Endothelial cell (in vitro differentiated cells): ENCODE data around the gene PHLPP2. TPM values are rescaled to one million over a fixed set of nuclear protein-coding genes. Genes with fewer than 3 reads are reported as not detected.

Experiments used
- DNase-seq: peaks from one replicate; pipeline ENCODE4 v3.0.0; 2021; ENCODE audit warnings: low spot score
- H3K27ac Mint-ChIP-seq: one replicate; pipeline ENCODE4 v1.8.0; 2021; ENCODE audit warnings: mixed read lengths, inconsistent platforms; ENCODE audit not compliant: unreplicated experiment
- H3K27me3 Mint-ChIP-seq: one replicate; pipeline ENCODE4 v1.8.0; 2021; ENCODE audit warnings: mild to moderate bottlenecking, moderate library complexity, mixed read lengths, inconsistent platforms; ENCODE audit not compliant: unreplicated experiment
- H3K36me3 Mint-ChIP-seq: one replicate; pipeline ENCODE4 v1.8.0; 2021; ENCODE audit warnings: mild to moderate bottlenecking, low read depth, mixed read lengths, inconsistent platforms; ENCODE audit not compliant: unreplicated experiment
- H3K4me1 Mint-ChIP-seq: one replicate; pipeline ENCODE4 v1.8.0; 2021; ENCODE audit warnings: mild to moderate bottlenecking, mixed read lengths, inconsistent platforms; ENCODE audit not compliant: unreplicated experiment
- H3K4me3 Mint-ChIP-seq: one replicate; pipeline ENCODE4 v1.8.0; 2021; ENCODE audit warnings: mild to moderate bottlenecking, mixed read lengths, inconsistent platforms; ENCODE audit not compliant: unreplicated experiment
- H3K9me3 Mint-ChIP-seq: one replicate; pipeline ENCODE4 v1.8.0; 2021; ENCODE audit warnings: mixed read lengths, inconsistent platforms; ENCODE audit not compliant: unreplicated experiment
- CTCF ChIP-seq: fragments of 200-600 bp; sonication (generic); IDR thresholded peaks from one replicate; pipeline ENCODE4 v1.5.0; 2021; ENCODE audit warnings: antibody characterized with exemption; ENCODE audit not compliant: unreplicated experiment
- total RNA-seq: library from RNA; stranded (reverse); fragmentation: NEBNext Ultra II Directional; extraction: Animal tissue kit (Norgen Biotek cat#: 25700); gene quantifications from one replicate; pipeline ENCODE4 v1.2.1, GENCODE V29; 2021; ENCODE audit not compliant: unreplicated experiment

The PHLPP2 gene
- total RNA-seq, 1 donor from 2014 or later, result 7.3 TPM

DNA sequence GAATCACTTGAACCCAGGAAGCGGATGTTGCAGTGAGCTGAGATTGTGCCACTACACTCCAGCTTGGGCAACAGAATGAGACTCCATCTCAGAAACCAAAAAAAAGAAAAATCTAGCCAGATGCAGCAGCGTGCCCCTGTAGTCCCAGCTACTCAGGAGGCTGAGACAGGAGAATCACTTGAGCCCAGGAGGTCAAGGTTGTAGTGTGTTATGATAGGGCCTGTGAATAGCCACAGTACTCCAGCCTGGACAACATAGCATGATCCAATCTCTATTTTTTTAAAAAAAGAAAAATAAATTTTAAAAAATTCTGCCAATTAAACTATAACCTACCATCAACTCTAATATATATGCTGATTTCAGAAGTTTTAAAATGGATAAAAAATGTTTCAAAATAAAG is 15.8 kb downstream of the PHLPP2 start:
- H3K4me1 Mint-ChIP-seq, result peaks cover 16% of the 10 kb centered on the region
- no peak overlapping the region for H3K4me3 Mint-ChIP-seq
- no peak for TF ChIP-seq CTCF
- no peaks in the 10 kb centered on the region for H3K9me3 Mint-ChIP-seq
- no peak for DNase-seq
- H3K27me3 Mint-ChIP-seq, result no peaks in the 10 kb centered on the region
- no peaks in the 10 kb centered on the region for H3K36me3 Mint-ChIP-seq
- no peak overlapping the region for H3K27ac Mint-ChIP-seq

GRCh38 chr16:71707199-71707598 is 17.3 kb downstream of the PHLPP2 start:
- no peak overlapping the region for H3K27ac Mint-ChIP-seq
- no peak overlapping the region for H3K4me3 Mint-ChIP-seq
- TF ChIP-seq CTCF, result no peak
- H3K4me1 Mint-ChIP-seq, result peaks cover 16% of the 10 kb centered on the region
- no peaks in the 10 kb centered on the region for H3K36me3 Mint-ChIP-seq
- no peaks in the 10 kb centered on the region for H3K9me3 Mint-ChIP-seq
- no peak for DNase-seq
- no peaks in the 10 kb centered on the region for H3K27me3 Mint-ChIP-seq

GRCh38 chr16:71706046-71706445 is 18.5 kb downstream of the PHLPP2 start:
- TF ChIP-seq CTCF, result no peak
- Mint-ChIP-seq H3K27ac (no peak overlapping the region), H3K4me3 (no peak overlapping the region), H3K4me1 (peaks cover 10% of the 10 kb centered on the region), H3K36me3 (no peaks in the 10 kb centered on the region), H3K27me3 (no peaks in the 10 kb centered on the region), H3K9me3 (no peaks in the 10 kb centered on the region)
- DNase-seq, result no peak

DNA sequence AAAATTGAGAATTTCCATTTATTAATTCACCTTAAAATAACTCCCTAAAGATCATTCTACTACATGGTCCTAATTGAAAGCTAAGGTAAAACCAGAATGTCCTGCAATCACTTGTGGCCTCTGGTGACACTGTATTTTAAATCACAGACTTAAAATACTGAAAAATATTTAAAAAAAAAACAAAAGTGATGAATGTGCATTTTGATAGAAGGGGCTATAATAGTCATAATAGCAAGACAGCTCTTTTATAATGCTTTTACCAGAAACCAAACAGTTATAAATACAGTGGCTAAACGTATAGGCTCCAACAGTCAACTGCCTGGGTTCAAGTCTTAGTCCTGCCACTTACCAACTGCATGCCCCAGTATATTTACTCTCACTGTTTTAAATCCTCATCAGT is 21.2 kb downstream of the PHLPP2 start:
- Mint-ChIP-seq H3K4me1 (peaks cover 10% of the 10 kb centered on the region), H3K27ac (no peak overlapping the region), H3K27me3 (no peaks in the 10 kb centered on the region), H3K4me3 (no peak overlapping the region), H3K9me3 (no peaks in the 10 kb centered on the region), H3K36me3 (peaks cover 7% of the 10 kb centered on the region)
- TF ChIP-seq CTCF, result no peak
- DNase-seq, result no peak

- H3K4me3 Mint-ChIP-seq, result no peak overlapping the region
- H3K27ac Mint-ChIP-seq, result no peak overlapping the region
- H3K9me3 Mint-ChIP-seq, result no peaks in the 10 kb centered on the region
- H3K36me3 Mint-ChIP-seq, result peaks cover 7% of the 10 kb centered on the region
- no peak for TF ChIP-seq CTCF
- DNase-seq, result no peak
- H3K27me3 Mint-ChIP-seq, result no peaks in the 10 kb centered on the region
- no peaks in the 10 kb centered on the region for H3K4me1 Mint-ChIP-seq
Measured at GRCh38 chr16:71700831-71701230, 23.7 kb downstream of the PHLPP2 start.
